ENCODE data around the gene SRGAP2C.

The SRGAP2C gene

DNA sequence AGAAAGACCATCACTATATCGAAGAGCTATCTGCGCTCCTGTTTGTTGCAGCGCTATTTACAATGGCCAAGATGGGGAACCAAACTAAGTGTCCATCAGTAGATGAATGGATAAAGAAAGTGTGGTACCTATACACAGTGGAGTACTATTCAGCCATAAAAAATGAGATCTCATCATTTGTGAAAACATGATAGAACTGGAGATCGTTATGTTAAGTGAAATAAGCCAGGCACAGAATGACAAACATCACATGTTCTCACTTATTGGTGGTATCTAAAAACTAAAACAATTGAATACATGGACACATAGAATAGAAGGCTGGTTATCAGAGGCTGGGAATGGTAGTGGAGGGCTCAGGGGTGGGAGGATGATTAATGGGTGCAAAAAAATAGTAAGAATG, 256.2 kb downstream of the SRGAP2C start:
- no peak for DNase-seq
